ENCODE data around the gene AGXT.
A peak's percentile ranks its signal among the peaks of the same experiment; 100 is the strongest.

The AGXT gene

DNA sequence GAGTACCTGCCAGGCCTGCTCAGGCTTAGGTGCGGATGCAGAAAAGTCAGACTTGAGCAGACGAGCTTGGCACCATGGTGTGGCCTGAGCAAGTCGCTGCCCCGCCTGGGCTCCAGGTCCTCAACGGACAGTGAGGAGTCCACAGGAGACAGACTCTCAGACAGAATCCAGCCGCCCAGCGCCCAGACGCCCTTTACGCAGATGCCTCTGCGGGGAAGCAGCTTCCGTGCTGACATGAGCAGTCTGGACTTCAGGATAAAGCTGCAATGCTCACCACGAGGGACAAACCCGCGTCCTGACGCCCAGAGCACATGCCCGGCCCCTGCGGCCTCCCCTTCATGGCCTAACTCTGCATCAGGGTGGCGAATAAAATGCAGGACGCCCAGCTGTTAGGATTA lies 30.8 kb downstream of the AGXT start:
- DNase-seq, result no peak

DNA sequence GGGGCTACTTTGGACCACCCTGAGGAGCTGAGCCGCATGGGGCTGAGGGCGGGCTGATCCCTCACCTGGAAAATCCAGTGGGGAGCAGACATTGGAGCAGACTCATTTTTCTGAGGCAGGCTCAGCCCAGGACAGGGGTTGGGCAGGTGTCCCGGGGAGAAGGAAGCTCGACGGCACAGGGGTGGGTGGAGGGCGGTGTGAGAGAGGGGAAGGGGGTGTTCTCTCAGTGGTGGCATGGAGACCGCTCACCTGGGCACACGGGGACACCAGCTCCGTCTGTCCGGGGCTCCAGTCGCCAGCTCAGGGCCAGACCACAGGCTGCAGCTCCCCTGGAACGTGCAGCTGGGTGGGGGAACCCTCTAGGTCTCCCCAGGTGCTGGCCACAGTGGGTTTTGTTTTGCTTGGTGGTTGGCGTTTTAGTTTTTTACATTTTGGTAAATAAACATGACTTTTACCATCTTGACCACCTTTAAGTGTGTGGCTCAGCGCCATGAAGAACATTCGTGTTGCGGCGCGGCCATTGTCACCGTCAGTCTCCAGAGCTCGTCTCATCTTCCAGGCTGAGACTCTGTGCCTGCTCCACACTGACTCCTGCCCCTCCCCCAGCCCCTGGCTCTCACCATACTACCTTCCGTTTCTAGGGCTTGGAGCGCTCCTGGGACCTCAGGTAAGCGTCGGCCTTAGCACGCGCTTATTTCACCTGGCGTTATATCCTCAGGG lies 31.7 kb downstream of the AGXT start:
- no peak for DNase-seq

DNA sequence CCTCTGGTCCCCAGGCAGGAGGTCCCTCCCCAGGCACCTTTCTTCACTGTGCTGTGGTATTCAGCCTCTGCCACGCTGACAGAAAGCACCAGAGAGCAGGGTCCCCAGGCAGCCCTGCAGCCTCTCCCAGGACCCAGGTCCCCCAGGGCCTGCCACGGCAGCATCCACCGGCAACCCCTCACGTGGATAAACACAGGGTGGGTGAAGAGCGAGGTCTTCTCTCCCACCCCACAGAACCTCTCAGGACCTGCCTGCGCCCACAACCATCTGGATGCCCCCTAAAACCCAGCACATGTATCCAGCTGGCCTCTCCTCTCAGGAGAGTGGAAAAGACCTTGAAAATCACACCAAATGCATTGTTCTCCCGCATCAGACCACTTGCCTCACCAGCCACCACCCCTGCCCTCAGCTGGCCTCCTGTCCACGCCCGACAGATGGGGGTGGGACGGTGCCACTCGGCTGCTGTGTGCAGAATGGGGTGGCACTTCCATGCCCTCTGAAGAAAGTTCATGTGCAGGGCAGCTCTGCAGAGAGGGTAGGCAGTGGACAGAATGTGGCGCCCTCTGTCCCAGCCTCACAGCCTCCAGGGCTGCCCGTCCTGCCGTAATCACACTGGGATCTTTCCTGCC lies 33.5 kb downstream of the AGXT start:
- DNase-seq, result no peak

DNA sequence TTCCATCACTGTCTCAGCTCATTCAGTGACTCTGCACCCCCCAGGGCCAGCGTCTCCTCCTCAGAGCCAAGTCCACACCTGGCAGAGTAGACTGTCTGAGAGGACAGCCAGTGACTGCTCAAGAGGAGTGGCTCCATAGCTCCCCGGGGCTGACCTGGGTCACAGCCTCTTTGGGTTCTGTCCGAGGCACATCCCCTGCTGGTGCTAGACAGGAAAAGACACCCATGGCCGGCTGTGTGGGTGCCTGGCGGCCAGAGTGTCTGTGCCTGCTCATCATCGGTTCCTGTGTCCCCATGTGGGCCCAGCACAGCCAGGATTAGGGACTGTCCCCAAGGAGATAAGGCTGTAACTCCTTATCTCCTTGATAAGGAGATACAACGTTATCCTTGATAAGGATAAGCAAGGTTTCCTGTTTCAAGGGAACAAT lies 34.0 kb downstream of the AGXT start:
- DNase-seq, result no peak

DNA sequence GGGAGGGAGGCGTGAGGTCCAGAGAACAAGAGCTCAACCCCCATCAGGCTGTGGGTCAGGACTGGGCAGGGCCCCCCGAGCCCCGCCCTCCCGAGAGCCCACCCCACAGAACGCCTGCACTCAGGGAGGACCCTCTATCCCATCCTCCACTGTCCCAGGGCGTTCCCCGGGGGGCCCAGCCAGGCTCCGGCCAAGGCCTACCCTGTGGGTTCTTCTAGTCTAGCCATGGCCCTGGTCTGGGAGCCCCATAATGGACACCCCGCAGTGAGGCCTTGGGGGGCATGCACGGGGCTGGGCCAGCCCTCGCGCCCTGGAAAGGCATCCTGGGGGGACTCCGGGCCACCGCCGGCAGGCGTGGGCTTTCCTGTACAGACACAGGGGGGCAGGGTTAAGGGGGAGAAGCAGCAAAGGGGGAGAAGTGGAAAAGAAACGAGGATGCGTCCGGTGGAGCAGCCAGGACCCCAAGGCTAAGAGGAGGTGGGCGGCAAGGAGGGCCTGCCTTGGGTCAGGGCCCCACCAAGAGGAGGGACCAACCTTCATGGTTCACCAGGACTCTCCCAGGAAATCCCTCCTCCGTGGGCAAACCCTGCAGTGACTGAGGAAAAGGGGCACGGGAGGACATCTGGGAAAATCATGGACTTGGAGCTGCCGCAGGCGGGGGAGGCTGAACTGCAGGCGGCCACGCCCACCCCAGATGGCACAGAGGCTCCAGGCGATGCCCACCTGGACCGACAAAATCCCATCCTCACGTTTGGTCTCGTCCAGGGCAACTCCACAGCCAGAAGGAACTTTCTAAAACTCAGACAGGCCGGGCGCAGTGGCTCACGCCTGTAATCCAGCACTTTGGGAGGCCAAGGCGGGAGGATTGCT lies 34.8 kb downstream of the AGXT start:
- DNase-seq, result no peak

DNA sequence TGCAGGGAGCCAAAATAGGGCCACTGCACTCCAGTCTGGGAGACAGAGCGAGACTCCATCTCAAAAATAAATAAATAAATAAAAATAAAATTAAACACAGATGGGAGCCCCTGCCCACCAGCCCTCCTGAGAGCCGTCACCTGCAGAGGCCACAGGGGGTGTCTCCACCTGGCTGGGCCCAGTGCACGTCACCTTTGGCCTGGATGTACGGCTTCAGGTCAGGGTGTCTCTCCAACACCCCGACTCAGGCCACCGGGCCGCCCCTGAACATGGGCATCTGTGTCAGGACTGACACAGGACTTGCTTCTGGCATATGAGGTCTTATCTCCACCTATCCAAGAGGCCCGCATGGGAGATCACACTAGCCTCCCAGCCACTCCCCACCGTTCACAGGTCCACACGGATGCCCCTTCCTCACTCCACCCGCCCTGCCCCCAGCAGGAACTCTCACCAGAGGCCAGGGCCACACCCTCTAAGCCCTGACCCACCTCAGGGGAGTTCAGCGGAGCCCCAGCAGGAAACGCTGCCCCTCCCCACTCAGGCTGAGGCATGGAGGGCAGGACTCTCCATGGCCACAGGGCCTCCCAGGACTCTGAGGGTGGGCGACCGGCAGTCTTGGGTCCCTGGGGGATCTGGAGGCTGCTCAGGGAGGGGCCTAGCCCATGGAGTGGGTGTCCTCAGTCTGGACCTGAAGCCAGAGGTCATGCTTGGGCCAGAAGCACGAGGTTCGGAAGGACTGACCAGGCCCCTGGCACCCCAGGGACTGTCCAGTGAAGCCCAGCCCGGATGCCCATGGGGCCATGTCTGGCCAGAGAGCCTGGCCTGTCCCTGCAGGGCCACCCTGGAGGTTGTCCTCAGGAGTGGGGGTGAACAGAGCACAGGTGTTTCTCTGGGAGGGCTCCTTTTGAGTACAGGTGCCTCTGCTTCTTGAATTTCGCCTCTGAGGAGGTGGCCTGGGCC lies 35.9 kb downstream of the AGXT start:
- DNase-seq, result no peak

DNA sequence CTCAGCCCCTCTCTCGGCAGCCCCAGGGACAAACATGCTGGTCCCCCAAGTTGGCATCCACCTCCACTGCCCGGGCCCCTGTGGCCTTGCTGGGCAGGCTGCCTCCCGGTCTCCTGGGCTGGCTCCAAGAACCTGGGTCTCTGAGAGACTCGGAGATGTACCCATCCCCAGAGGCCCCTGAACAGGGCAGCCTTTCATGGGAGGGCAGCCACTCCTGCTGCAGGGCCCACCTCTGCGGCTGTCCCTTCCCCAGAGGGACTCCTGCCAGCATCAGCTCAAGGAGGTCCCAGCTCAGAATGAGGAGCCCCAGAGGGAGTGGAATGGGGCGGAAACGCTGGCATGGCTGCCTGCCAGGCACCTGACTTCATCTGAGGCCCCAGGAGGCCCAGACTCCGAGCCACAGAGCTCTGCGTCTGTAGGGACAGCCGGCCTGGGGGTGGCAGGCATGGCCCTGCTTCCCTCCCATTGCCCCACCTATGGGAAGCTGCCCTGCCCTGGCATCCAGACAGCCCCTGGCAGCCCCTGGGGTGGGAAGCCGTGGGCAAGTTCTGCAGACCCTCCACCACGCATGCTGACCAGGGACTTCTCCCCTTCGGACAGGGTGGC lies 36.7 kb downstream of the AGXT start:
- DNase-seq, result no peak

DNA sequence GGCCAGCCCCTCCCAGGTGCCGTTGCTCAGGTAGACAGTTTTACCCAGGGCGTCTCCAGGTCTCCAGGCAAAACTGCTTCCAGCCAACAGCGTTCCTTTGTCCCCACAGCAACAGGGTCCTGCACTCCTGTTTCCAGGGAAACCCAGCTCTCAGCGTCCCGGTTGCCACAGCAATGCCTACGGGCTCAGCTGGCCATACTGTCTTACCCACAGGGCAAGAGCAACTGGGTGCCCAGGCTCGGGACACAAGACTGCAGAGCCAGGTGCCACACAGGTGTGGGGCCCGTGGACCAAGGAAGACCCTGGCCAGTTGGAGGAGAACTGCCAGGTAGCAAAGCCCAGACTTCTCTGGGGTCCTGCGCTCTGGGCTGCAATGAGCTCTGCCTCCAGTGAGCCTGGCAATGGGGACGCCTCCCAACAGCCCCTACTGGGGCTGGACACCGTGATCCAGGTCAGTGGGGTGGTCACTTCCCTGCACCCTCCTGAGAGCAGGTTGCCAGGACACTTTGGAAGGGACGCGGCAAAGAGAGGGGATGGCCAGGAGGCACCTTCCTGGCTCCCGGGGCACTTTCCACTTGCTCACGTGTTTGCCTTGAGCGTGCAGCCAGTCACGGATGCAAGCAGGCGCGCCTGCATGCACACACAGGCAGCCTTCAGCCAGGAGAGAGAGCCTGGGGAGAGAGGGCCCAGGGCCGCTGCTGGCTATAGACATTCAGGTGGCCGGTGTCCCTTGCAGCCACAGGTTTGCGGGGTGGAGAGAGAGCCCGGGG lies 37.7 kb downstream of the AGXT start, which contains the start of gene CROCC2:
TSS of gene CROCC2 (plus strand) at position 196 of the 770 bp plus-strand sequence. CDS start at position 374, 178 bp downstream.
- DNase-seq, result no peak

DNA sequence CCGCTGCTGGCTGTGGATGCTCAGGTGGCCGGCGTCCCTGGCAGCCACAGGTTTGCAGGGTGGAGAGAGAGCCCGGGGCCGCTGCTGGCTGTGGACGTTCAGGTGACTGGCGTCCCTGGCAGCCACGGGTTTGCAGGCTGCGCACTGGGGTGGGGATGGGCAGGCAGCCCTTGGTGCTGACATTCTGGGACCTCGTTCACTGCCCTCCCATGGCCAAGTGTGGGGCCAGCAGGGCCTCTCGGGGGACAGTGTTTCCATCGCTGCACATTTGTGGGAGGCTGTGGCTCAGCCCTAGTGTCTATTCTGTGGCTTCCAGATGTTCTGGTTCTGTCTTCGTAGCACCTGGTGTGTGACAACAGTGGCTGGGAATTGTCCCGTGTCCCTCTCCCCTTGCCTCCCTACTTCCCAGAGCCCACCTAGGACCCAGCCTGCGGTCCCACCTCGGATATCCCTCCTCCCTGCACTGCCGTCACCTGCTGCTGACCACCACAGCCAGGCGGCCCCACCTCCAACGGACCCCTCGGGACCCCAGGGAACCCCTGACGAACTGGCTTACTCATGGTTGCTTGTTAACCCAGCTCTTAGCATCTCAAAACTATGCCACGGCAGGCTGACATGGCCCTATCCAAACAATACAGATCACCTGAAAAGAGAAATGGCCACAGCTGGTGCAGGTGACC lies 38.4 kb downstream of the AGXT start:
- no peak for DNase-seq

DNA sequence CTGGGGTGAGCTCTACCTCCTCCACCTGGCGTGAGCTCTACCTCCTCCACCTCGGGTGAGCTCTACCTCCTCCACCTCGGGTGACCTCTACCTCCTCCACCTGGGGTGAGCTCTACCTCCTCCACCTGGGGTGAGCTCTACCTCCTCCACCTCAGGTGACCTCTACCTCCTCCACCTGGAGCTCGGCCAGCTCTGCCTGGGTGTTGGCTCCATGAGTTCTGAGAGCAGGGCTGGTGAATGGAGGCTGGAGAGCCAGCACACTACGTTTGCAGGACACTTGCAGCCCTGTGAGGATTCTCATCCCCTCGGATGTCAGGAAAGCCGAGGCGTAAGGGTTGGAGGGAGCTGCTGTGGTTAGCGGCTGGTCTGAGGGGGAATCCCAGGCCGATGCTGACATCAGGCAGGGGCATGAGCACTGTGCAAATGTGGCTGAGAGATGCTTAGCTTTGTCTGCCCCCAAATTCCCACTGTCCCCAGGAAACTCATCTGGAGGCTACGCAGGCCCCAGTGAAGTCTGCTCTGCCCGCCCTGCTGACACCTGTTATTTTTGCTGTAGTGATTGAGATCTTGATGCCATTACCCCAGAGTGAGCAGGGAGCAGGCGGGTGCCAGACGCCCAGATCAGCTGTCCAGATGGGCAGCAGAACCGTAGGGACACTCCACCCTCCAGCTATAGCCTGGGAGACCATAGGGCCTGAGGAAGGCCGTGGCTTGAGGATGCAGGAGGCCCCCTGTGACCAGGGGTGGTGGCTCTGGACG lies 40.8 kb downstream of the AGXT start:
- DNase-seq, result no peak

DNA sequence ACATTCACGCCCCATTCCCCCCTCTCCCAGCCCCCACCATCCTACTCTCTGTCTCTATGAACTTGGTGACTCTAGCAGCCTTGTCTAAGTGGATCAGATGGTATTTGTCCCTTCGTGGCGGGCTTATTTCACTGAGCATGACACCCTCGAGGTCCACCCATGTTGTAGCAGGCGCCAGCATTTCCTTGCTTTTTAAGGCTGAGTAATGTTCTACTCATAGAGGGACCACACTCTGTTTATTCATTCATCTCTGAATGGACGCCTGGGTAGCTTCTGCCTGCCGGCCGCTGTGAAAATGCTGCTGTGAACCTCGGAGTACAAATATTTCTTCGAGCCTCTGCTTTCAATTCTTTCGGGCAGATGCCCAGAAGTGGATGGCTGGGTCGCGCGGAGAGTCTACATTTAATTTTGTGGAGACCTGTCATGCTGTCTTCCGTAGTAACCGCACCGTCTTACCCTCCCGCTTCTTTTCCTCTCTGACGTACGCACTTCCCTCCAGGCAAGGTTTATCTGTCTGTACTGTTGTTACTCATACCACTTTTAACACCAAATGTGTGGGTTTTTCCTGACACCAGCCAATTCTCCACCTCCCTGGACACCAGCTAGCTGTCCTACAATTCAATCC lies 43.1 kb downstream of the AGXT start:
- no peak for DNase-seq

DNA sequence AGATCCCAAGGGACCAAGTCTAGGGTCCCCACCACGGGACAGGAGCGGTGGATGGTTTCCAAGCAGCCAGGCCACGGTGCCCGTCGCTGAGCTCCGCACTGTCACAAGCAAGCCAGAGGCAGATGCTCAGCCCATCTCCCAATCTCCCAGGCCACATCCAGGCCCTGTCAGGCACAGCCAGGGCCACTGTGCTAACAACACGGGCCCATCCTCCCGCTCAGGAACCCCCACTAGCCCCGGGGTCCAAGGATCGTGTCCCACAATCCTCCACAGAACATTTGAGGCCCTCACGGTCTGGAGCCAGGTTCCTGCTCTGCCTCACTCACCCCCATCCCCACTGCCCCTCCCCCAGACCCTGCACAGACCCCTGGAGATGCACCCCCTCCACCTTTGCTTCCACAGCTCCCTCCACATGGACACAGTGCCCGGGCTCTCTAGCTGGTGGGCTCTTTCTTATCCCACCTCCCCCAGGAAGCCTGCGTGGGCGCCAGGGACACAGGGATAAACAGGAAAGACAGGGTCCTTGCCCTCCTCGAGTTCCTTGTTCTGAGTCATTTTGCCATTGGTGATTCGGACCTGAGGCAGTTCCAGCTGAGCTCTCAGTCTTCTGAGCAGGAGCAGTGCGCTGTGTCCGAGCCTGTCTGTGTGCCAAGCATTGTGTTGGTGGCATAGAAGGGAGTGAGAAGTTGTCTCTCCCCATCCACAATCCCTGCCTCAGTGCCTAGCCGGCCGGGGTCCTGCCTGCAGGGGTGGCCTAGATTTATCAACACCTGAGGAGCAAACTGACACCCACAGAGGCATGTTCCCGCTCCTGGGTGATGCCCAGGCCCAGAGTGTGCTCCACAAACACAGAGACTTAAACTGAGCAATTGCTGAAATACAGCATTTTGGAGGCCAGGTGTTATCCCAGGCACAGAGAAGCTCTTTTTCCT lies 44.5 kb downstream of the AGXT start:
- DNase-seq, result no peak

DNA sequence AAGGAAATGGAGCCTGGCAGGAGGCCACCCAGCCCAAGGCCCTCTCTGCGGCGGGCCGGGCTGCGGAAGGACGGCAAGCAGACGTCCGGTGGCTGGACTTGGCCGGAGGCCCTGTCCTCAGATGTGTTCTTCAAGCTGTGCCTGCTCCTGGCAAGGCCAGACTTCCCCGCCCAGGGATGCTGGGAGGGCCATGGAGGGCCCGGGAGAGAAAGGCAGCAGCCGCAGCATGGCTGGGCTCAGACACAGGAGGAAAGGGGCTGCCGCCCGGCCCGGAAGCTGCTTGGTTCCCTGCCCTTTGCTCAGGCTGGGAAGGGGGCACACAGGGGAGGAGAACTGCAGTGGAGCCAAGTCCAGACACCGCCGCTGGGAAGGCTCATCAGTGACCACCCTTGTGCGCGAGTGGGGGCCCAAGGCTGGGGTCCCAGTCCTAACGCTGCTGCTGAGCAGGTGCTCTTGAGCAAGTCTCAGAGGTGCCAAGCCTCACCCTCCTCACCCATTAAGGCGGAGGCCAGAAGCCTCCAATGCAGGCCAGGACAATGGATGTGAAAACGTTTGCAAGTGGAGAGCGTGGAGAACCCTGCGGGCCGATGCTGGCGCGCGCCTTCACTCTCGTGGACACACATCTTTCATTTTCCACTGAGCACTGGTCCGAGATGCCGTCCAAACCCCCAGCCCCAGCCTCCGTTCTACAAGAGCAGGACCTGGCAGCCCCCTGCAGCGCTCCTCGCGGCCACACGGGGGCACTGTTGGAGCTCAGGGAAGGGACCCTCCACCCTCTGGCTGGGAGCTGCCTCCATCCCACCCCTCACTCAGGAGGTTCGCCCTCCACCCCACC lies 45.4 kb downstream of the AGXT start:
- peak; percentile 54 for DNase-seq

DNA sequence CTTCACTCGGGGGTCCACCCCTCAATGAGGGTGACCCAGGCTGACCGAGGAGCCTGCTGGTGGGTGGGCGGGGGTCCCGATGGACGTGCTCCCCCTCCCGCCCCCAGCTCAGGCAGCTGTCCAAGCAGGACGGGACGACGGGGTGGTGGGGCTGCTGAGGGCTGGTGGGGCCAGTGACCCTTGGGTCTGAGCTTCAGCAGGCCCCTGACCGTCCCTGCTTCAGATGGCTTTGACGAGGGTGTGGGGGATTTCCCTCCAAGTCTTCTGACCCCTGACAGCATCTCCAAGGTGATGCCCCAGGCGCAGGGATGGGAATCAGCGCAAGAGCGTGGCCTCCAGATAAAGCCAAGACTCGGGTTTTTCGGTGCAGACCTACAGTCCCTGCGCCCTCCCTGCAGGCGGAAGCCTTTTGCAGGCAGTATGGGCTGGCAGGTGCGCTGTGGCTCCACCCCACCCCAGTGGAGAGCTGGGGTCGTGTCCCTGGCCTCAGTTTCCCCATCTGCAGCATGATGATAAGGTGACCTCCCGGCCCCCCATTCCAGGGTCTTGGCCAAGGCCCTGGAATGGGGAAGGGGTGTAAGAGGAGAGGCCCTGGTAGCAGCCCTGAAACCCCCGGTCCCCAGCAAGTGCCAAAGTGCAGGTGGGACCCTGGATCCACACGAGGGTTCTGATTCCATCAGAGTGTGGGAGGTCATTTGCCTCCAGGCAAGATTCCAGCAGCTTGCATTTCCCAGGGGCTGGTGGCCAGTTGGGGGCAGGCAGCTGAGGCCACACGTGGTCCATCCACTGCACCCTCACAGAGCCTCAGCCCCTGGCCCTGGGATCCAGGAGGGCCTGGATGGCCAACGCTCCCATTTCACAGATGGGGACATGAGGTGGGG lies 46.3 kb downstream of the AGXT start:
- no peak for DNase-seq

DNA sequence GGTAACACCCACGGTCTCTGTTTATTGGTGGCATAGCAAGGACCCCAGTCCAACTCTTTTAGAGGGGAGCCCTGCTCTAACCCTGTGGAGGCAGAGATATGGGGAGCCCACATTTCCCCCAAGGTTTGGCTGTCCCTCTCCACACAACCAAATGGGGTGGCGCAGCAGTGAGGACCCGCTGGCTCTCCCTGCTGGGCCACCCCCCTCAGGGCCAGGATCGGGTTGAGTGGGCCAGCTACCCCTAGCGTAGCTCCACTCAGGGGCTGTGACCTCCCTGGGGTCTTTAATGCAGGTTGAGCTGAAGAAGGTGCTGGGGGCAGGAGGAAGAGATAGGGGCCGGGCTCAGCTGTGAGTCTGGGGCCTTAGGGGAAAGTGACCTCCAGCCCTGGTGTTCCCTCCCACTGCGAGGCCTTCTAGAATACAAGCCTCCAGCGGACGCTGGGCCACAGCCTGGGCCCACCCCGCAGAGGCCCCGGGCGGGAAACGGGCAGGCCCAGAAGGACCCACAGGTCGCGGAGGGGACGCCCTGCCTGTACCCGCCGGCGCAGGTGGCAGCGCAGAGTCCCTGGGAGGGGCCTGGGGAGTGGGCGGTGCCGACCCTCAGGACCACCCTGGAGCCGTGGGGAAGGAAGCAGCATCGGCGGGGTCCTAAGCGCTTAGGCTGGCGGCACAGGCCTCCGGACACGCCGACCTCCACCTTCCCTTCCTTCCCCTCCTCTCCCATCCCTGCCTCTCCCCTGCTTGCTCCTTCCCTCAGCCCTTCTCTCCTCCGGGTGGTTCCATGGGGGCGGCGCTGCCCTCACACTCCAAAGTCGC lies 47.1 kb downstream of the AGXT start:
- no peak for DNase-seq

Measured in activated CD4-positive, alpha-beta T cell treated with anti-CD3 and anti-CD28 coated beads, Interleukin-2, amount 50 U/mL, for 16 hours (primary cell).